ENCODE data around the gene FITM1. TPM values are rescaled to one million over a fixed set of nuclear protein-coding genes. Genes with fewer than 3 reads are reported as not detected.

FITM1 gene, protein sequence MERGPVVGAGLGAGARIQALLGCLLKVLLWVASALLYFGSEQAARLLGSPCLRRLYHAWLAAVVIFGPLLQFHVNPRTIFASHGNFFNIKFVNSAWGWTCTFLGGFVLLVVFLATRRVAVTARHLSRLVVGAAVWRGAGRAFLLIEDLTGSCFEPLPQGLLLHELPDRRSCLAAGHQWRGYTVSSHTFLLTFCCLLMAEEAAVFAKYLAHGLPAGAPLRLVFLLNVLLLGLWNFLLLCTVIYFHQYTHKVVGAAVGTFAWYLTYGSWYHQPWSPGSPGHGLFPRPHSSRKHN
- 0.09 to 0.16 TPM (median 0.14 TPM) in 3 of 5 replicates, not detected in the others for total RNA-seq (2022; extraction: Qiagen RNA extraction)

DNA sequence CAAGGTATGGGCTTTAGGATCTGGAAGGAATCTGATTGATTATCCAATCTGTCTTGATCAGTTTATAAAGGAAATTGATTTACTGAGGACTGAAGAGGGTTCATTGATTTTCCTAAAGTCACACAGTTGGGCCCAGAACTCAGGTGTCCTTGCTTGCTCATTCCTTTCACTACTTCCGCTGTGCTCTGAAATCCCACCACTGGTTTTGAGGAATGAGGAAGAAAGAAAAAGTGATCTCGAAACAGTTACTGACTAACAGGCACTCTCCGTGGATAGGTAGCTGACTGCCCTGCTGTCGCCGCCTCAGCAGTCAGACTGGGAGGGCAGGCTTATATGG, at the start of gene FITM1:
Gene FITM1, plus strand, starts transcription at position 280 of the 337 bp plus-strand sequence. CDS start 905 bp downstream, outside the sequence.

DNA sequence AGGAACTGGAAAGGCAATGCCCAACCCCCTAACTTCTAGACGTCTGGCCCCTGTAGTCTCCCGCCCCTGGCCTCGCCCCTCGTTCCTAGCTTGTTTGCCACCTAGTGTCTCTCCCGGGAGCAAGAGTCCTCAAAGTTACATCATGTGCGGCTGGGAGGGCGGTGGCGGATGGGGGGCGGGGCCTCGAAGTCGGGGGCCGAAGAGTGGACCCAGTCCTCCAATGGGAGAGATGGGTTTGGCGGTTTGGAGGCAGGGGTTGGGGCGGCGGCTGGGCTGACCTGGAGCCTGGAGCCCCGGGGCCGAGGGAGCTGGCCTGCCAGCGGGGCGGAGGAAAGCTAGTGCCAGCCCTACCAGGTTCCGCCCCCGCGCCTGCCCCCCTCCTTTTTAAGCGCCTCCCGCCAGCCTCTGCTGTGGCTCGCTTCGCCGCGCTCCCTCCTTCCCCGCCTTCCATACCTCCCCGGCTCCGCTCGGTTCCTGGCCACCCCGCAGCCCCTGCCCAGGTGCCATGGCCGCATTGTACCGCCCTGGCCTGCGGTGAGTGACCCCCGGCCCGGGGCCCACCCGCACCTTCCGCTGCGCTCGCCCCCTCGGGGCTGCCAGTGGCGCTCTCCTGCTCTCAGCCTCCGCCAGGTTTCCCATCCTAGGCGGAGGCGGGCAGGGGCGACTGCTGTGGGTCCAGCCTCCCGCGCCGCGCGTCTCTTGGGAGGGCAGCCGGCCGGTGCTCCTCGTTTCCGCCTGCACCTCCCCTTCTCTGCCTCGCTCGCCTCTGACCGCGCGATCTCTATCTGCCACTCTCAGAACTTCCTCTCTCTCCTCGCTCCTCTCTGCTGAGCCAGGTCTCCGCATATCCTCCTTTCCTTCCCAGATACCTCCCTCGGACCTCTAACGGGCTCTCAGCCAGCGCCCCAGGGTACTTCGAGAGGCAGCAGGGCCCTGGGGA, 36.3 kb upstream of the FITM1 start, which contains the start of gene PCK2:
Gene PCK2, plus strand, starts transcription at position 411 of the 940 bp plus-strand sequence. Its CDS starts 95 bp downstream, at position 506.

DNA sequence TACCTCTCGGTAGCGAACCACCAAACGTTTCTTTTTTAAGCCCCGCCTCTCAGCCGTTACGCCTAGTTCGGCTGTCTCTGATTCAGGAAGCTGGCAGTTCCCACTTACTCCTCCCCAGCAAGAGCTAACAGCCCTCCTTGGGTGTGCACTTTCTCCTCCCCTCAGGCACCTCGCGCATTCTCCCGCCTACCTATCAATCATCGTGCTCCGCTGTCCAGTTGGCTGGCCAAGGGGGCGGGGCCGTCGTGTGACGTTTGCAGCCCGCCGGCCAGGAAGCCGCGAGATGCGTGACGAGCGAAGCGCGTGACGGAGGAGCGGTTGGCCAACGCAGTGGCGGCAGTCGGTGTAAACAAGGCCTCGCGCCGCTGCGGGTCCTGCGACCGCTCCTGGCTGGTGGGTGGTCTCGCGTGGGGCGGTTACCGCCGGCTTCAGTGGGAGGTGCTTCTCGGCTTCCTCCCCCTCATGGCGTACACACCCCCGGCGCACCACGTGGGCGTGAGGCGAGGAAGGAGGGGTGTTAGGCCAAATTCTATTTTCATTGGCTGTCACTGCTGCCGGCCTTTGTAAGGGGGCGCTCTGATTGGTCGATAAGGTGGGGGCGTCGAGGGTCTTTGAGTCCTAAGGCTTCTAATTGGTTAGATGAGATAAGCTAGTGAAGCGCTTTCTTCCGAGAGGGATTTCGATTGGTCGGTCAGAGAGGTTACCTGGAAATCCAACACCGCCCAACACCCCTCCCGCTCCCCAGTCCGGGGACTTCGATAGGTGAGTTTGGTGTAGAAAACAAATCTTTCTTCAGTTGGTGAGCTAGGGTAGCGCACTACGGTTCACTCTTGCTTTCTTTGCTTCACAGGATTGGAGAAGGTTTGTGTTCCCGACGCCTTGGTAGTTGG, 15.7 kb upstream of the FITM1 start, which contains the start of the genes DCAF11 and NRL:
Gene DCAF11, plus strand, starts transcription at position 246 of the 890 bp plus-strand sequence. CDS start 818 bp downstream, outside the sequence.
Gene NRL, minus strand, starts transcription at position 418 of the 890 bp plus-strand sequence. CDS start 32,101 bp downstream, outside the sequence.

DNA sequence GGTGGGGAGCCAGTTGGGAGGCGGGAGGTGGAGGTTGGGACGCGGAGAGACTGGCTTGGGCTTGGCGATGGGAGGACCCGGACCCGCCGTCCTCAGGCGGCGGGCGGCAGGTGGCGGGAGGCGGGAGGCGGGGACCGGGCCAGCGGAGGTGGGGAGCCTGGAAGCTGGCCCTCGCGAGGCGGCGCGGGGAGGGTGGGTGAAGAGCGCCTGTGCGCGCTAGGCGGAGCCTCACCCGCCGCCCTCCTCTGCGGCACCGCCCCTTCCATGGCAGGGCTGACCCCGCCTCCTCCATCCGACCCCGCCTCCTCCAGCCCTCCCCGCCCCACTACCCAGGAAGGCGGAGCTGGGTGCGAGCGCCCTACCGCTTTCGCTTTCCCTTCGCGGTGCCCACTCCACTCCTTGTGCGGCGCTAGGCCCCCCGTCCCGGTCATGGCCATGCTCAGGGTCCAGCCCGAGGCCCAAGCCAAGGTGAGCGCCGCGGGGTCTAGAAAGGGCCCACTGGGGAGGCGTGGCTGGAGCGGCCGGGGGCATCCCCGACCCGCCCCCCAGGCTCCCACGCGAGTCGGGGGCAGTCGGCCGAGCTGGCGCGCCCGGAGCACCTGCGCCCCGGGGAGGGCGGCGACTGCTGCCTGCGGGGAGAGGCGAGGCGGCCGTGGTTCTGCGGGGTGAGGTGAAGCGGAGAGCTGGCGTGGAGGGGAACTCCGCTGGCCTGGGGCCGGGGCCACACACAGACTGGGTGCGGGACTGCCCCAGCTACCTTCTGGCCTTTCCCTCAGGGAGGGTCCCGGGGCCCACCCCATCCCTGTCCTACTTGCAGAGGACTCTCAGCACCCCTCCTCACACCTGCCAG, 5.6 kb downstream of the FITM1 start, which contains the start of gene PSME1:
Gene PSME1, plus strand, starts transcription at position 361 of the 850 bp plus-strand sequence. Its CDS starts 69 bp downstream, at position 430.

DNA sequence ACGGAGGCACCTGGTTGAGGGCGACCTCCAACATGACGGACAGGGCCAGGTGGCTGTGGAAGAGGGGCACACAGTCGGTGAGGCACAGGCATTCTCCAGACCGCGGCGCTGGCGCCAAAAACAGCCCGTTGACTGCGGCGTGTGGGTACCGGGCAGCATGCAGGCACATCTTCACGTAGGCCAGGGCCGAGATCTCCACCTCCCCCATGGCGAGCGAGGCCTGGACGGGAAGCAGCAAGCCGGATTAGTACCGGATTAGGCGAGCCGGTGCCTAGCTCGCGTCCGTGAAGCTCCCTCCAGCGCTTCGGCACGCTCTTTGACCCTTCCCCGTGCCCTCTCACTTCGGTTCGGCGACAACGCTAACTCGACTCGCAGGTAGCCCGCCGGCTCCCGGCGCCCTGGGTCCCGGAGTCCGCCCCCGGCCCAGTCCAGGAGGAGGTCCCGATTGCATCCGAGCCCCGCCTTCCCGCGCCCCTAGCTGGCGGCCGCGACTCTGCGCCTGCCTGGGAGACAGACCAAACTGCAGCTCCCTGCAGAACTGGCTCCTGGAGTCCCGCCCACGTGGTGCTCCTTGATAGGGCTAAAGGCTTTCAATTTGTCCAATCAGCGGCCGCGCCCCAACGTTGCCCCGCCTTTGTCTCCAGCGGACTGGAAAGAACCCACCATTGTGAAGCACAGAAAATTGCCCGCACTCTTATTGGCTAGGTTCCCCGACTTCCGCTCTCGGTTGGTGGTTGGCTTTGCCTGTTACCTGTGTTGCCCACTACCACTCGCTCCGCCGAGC, 10.8 kb downstream of the FITM1 start, which contains the start of gene EMC9:
Gene EMC9, minus strand, starts transcription at position 495 of the 784 bp plus-strand sequence. Its CDS starts 287 bp downstream, at position 208.

DNA sequence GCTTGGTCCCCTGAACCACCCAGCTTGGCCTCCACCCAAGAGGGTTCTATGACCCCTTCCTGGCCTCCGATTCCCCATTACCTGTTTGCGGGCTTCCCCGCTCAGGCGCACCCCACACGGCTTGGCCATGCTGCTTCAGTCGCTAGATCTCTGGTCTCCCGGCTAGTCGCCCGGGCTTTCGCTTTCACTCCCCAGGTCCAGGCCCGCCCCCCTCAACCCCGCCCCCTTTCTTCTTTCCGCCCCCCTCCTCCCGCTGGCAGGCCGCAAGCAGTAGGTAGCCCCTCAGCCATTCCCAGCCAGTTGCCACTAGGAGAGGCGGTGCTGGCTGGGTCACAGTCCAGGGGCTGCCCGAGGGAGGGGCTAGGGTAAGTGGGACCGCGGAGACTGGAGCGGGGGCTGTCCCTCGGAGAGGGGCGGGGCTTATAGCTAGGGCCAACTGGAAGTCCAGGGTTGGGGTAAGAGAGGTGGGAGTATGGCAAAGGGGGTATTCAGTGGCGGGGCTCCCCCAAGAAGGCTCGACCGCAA, 16.1 kb downstream of the FITM1 start, which contains the start of gene PSME2:
Gene PSME2, minus strand, starts transcription at position 158 of the 525 bp plus-strand sequence. Its CDS starts 29 bp downstream, at position 129.

DNA sequence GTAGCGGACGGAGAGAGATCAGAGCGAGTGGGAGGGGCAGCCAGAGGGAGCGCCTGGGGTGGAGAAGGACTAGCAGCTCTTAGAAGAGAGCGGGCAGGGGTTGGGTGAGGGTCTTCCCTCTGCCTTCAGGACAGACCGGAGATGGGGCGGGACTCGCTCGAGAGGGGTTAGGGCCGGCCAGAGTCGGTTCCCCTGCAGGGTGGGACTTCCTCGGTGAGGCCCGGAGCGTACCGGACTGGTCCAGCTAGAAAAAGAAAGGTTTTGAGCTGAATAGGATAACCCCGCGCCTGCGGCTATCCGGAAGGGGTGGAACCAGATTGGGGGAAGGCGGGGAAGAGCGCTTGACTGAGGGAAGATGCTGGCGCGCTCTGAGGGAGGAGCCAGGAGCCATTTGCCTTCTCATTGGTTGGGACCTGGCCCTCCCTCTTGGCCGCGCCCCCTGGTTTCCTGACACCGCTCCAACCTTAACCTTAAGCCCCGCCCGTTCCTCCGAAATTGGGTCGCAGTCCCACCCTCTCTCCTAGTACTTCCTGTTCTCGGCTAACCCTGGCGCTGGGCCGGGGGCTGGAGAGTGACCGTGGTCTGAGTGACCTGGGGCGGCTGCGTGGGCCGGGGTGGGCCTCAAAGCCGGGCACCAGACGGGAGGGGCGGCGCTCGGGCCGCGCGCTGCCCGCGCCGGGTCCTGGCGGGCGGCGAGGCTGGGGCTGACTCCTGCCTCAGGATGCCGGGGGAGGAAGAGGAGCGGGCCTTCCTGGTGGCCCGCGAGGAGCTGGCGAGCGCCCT, 16.7 kb downstream of the FITM1 start, which contains the start of gene RNF31:
Gene RNF31, plus strand, starts transcription at position 521 of the 783 bp plus-strand sequence. Its CDS starts 201 bp downstream, at position 722.

DNA sequence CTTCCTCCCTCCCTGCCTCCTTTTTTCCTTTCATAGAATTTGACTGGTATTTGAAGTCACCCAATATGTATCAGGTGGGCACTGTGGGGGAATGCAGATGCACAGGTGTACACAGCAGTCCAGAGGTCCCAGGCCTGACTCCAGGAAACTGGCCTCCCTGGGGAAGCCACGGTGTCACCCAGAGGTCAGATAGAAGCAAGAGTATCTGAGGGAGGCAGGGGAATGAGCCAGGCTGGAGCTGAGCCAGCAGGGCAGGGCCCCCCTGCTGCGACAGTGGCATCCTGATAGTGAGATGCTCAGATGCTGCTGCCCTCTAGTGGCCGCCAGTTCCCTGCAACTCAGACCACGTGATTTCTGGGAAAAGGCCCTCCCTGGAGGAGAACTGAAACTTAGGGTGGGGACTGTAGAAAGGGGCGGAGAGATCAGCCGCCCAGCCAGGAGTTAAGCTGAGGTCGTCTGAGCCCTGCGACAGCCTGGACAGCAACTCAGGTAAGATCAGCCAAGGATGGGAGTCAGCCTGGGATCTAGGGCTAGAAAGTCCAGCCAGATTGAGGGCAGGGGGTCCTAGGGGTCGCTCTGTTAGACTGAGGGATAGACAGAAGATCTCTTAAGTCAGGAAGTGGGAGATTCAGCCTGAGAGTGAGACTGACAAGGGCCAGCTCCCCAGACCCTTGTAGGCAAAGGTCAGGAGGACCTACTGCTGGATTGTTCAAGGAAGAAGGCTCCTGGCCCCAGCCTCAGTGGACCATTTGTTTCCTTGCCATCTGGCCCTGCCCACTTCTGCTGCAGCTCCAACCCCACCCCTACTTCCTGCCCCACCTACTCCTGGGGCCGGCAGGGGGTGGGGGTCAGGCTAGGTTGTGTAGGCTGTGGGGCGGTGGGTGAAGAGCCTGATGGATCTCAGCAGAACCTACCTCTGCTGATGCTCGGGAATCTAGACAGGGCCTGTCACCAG, 30.7 kb downstream of the FITM1 start, which contains the start of gene IRF9:
Gene IRF9, plus strand, starts transcription at position 416 of the 955 bp plus-strand sequence. CDS start 880 bp downstream, outside the sequence.

DNA sequence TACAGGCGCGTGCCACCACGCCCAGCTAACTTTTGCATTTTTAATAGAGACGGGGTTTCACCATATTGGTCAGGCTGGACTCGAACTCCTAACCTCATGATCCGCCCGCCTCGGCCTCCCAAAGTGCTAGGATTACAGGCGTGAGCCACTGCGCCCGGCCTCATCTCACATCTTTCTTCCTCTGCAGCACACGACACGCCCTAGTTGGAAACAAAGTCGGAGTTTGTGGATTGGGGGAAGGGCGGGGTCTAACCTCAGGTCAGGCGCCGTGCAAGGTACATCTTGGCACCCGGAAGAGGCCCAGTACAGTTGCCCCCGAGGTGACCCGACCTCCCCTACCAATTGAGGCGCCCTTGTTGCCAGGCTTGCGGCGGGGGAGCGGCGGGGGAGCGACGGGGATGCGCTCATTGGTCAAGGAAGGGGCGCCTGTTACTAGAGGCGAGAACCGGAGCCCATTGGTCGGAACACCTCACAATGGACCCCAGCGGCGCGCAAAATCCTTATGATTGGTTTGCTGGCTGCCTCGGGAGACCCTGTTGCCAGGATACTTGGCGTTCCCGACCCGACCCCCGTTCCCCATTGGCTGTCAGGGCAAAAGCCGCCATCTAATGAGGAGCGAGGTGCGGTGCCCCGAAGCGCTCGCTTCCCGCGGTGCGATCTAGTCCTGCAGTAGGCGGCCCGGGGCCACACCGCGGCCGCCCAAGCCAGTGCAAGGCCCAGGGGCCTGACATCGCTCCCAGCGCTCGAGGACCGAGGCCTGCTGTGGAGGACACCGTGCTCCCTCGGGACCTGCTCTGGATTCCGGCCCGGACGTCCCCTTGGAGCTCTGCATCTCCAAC, 41.2 kb downstream of the FITM1 start, which contains the start of gene REC8:
Gene REC8, plus strand, starts transcription at position 659 of the 839 bp plus-strand sequence. CDS start 473 bp downstream, outside the sequence.

Other genes with a start within 250 kb of the FITM1 start
- 45.2 to 49.2 TPM (median 47.5 TPM) in 5 replicates for gene DHRS4, start 176.9 kb upstream of the FITM1 start, total RNA-seq (2022; extraction: Qiagen RNA extraction)
- gene DHRS4L2, start 141.7 kb upstream of the FITM1 start, total RNA-seq (2022; extraction: Qiagen RNA extraction), result 21.1 to 36.7 TPM (median 31.9 TPM) in 5 replicates
- gene CARMIL3, start 78.7 kb upstream of the FITM1 start, total RNA-seq (2022; extraction: Qiagen RNA extraction), result 0.29 to 0.86 TPM (median 0.53 TPM) in 5 replicates
- 0.06 to 0.34 TPM (median 0.13 TPM) in 5 replicates for gene CPNE6, start 59.1 kb upstream of the FITM1 start, total RNA-seq (2022; extraction: Qiagen RNA extraction)
- gene PCK2, start 36.3 kb upstream of the FITM1 start, total RNA-seq (2022; extraction: Qiagen RNA extraction), result 15.7 to 23.6 TPM (median 21.3 TPM) in 5 replicates
- gene DCAF11, start 15.9 kb upstream of the FITM1 start, total RNA-seq (2022; extraction: Qiagen RNA extraction), result 21.0 to 23.9 TPM (median 22.6 TPM) in 5 replicates
- gene NRL, start 15.7 kb upstream of the FITM1 start, total RNA-seq (2022; extraction: Qiagen RNA extraction), result 0.60 to 1.2 TPM (median 0.86 TPM) in 5 replicates
- gene PSME1, start 5.5 kb downstream of the FITM1 start, total RNA-seq (2022; extraction: Qiagen RNA extraction), result 138 to 176 TPM (median 145 TPM) in 5 replicates
- gene EMC9, start 10.9 kb downstream of the FITM1 start, total RNA-seq (2022; extraction: Qiagen RNA extraction), result 47.5 to 52.9 TPM (median 49.0 TPM) in 5 replicates
- gene PSME2, start 16.0 kb downstream of the FITM1 start, total RNA-seq (2022; extraction: Qiagen RNA extraction), result 137 to 183 TPM (median 150 TPM) in 5 replicates
- gene RNF31, start 16.8 kb downstream of the FITM1 start, total RNA-seq (2022; extraction: Qiagen RNA extraction), result 22.5 to 40.0 TPM (median 36.1 TPM) in 5 replicates
- 15.8 to 20.8 TPM (median 16.9 TPM) in 5 replicates for gene IRF9, start 30.6 kb downstream of the FITM1 start, total RNA-seq (2022; extraction: Qiagen RNA extraction)
- gene REC8, start 41.4 kb downstream of the FITM1 start, total RNA-seq (2022; extraction: Qiagen RNA extraction), result 2.7 to 6.1 TPM (median 3.4 TPM) in 5 replicates
- gene IPO4, start 58.2 kb downstream of the FITM1 start, total RNA-seq (2022; extraction: Qiagen RNA extraction), result 68.8 to 105 TPM (median 97.4 TPM) in 5 replicates
- 58.4 to 67.4 TPM (median 65.1 TPM) in 5 replicates for gene TM9SF1, start 64.8 kb downstream of the FITM1 start, total RNA-seq (2022; extraction: Qiagen RNA extraction)
- not detected in 5 replicates for gene TSSK4, start 75.0 kb downstream of the FITM1 start, total RNA-seq (2022; extraction: Qiagen RNA extraction)
- 81.0 to 115 TPM (median 82.9 TPM) in 5 replicates for gene CHMP4A, start 82.8 kb downstream of the FITM1 start, total RNA-seq (2022; extraction: Qiagen RNA extraction)
- 23.3 to 28.2 TPM (median 26.8 TPM) in 5 replicates for gene MDP1, start 85.4 kb downstream of the FITM1 start, total RNA-seq (2022; extraction: Qiagen RNA extraction)
- 414 to 527 TPM (median 420 TPM) in 5 replicates for gene NEDD8, start 101.7 kb downstream of the FITM1 start, total RNA-seq (2022; extraction: Qiagen RNA extraction)
- gene GMPR2, start 102.3 kb downstream of the FITM1 start, total RNA-seq (2022; extraction: Qiagen RNA extraction), result 52.0 to 70.3 TPM (median 55.1 TPM) in 5 replicates
- gene TINF2, start 112.0 kb downstream of the FITM1 start, total RNA-seq (2022; extraction: Qiagen RNA extraction), result 30.5 to 38.0 TPM (median 34.9 TPM) in 5 replicates
- 0.82 to 1.4 TPM (median 1.1 TPM) in 5 replicates for gene TGM1, start 132.5 kb downstream of the FITM1 start, total RNA-seq (2022; extraction: Qiagen RNA extraction)
- gene RABGGTA, start 140.9 kb downstream of the FITM1 start, total RNA-seq (2022; extraction: Qiagen RNA extraction), result 13.5 to 15.8 TPM (median 14.7 TPM) in 5 replicates
- 9.3 to 12.6 TPM (median 11.1 TPM) in 5 replicates for gene DHRS1, start 169.1 kb downstream of the FITM1 start, total RNA-seq (2022; extraction: Qiagen RNA extraction)
- gene NOP9, start 169.2 kb downstream of the FITM1 start, total RNA-seq (2022; extraction: Qiagen RNA extraction), result 12.5 to 17.2 TPM (median 17.2 TPM) in 5 replicates
- gene CIDEB, start 177.3 kb downstream of the FITM1 start, total RNA-seq (2022; extraction: Qiagen RNA extraction), result 0.12 to 0.32 TPM (median 0.14 TPM) in 4 of 5 replicates, not detected in the other
- 1.3 to 5.0 TPM (median 3.6 TPM) in 5 replicates for gene LTB4R2, start 179.5 kb downstream of the FITM1 start, total RNA-seq (2022; extraction: Qiagen RNA extraction)
- 2.7 to 6.5 TPM (median 4.3 TPM) in 5 replicates for gene LTB4R, start 180.8 kb downstream of the FITM1 start, total RNA-seq (2022; extraction: Qiagen RNA extraction)
- 0.08 TPM in 1 of 5 replicates, not detected in the others for gene ADCY4, start 204.4 kb downstream of the FITM1 start, total RNA-seq (2022; extraction: Qiagen RNA extraction)
- 0.09 TPM in 1 of 5 replicates, not detected in the others for gene RIPK3, start 209.3 kb downstream of the FITM1 start, total RNA-seq (2022; extraction: Qiagen RNA extraction)
- gene NFATC4, start 237.5 kb downstream of the FITM1 start, total RNA-seq (2022; extraction: Qiagen RNA extraction), result 0.09 to 0.28 TPM (median 0.15 TPM) in 5 replicates